ENCODE data around the gene CKLF.

- TF ChIP-seq ZNF121 (CRISPR knock-in tag; IDR thresholded peaks at IDR 0.05) (no peak), CTCF (IDR thresholded peaks at IDR 0.05) (no peak), SMAD3 (CRISPR knock-in tag; IDR thresholded peaks at IDR 0.05; ENCODE audit: borderline replicate concordance) (no peak), ESRRA (CRISPR knock-in tag; IDR thresholded peaks at IDR 0.05; ENCODE audit: borderline replicate concordance) (no peak), HMGA2 (CRISPR knock-in tag; IDR thresholded peaks at IDR 0.05) (no peak)
- TF ChIP-seq, protein P1, sequence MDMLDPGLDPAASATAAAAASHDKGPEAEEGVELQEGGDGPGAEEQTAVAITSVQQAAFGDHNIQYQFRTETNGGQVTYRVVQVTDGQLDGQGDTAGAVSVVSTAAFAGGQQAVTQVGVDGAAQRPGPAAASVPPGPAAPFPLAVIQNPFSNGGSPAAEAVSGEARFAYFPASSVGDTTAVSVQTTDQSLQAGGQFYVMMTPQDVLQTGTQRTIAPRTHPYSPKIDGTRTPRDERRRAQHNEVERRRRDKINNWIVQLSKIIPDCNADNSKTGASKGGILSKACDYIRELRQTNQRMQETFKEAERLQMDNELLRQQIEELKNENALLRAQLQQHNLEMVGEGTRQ (CRISPR knock-in tag; IDR thresholded peaks at IDR 0.05), result no peak
- TF ChIP-seq, protein P2, sequence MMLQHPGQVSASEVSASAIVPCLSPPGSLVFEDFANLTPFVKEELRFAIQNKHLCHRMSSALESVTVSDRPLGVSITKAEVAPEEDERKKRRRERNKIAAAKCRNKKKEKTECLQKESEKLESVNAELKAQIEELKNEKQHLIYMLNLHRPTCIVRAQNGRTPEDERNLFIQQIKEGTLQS (CRISPR knock-in tag; conservative IDR thresholded peaks at IDR 0.05), result no peak
Measured at GRCh38 chr16:66521252-66521713, 31.1 kb upstream of the CKLF start.

All from WTC11 (cell line).